Activated T-helper 9 cell treated with anti-CD3 and anti-CD28 coated beads, Interleukin-2, amount 50 U/mL, for 16 hours (primary cell): Measurements from ENCODE around the gene SEC61A2.
"Not testable (repeated sequence)": the region's sequence is repeated elsewhere in the genome, so short reads cannot be mapped to it uniquely, and the experiment has no call there.

Experiments used
- DNase-seq: peaks from one replicate; pipeline ENCODE4 v3.0.0-alpha.2; 2020; ENCODE audit warnings: low read depth

SEC61A2 gene

GRCh38 chr10:12129222-12130111 lies at the start of gene SEC61A2:
SEC61A2 (plus strand) TSS chr10:12129677; CDS start chr10:12129788, 111 bp downstream.
- peak; percentile 98 for DNase-seq

- DNase-seq = no peak
Observed at GRCh38 chr10:12081470-12081869, 48.0 kb upstream of the SEC61A2 start.

GRCh38 chr10:12081879-12082557 lies 47.5 kb upstream of the SEC61A2 start:
- no peak for DNase-seq

- DNase-seq = no peak
Observed at GRCh38 chr10:12088919-12089318, 40.6 kb upstream of the SEC61A2 start.

GRCh38 chr10:12091421-12091820 lies 38.1 kb upstream of the SEC61A2 start:
- DNase-seq = no peak

GRCh38 chr10:12097361-12097760 lies 32.1 kb upstream of the SEC61A2 start:
- DNase-seq = not testable (repeated sequence)

GRCh38 chr10:12097791-12098190 lies 31.7 kb upstream of the SEC61A2 start:
- DNase-seq = no peak

- no peak for DNase-seq
Observed at GRCh38 chr10:12098966-12099365, 30.5 kb upstream of the SEC61A2 start.

GRCh38 chr10:12103802-12104201 lies 25.7 kb upstream of the SEC61A2 start:
- DNase-seq = no peak

- DNase-seq = no peak
Observed at GRCh38 chr10:12107781-12108180, 21.7 kb upstream of the SEC61A2 start.

GRCh38 chr10:12109286-12109685 lies 20.2 kb upstream of the SEC61A2 start:
- DNase-seq = no peak

GRCh38 chr10:12111528-12111927 lies 17.9 kb upstream of the SEC61A2 start:
- DNase-seq = no peak

- no peak for DNase-seq
Observed at GRCh38 chr10:12113627-12114026, 15.8 kb upstream of the SEC61A2 start.

- DNase-seq = no peak
Observed at GRCh38 chr10:12121673-12122072, 7.8 kb upstream of the SEC61A2 start.

GRCh38 chr10:12130237-12130872 lies 878 bp downstream of the SEC61A2 start:
- DNase-seq = no peak

- DNase-seq = no peak
Observed at GRCh38 chr10:12135631-12136030, 6.2 kb downstream of the SEC61A2 start.

- no peak for DNase-seq
Observed at GRCh38 chr10:12140038-12140437, 10.6 kb downstream of the SEC61A2 start.

- DNase-seq = no peak
Observed at GRCh38 chr10:12144538-12144937, 15.1 kb downstream of the SEC61A2 start.

- DNase-seq = no peak
Observed at GRCh38 chr10:12150163-12150562, 20.7 kb downstream of the SEC61A2 start.

- no peak for DNase-seq
Observed at GRCh38 chr10:12154516-12154915, 25.0 kb downstream of the SEC61A2 start.

- no peak for DNase-seq
Observed at GRCh38 chr10:12156367-12157123, 27.1 kb downstream of the SEC61A2 start.

GRCh38 chr10:12158111-12158510 lies 28.6 kb downstream of the SEC61A2 start:
- DNase-seq = no peak
